A549 (cell line): ENCODE data around the gene GPX4.

Experiments
- CTCF ChIP-seq: fragments of >200 bp; sonication (Bioruptor Twin); formaldehyde crosslinking; IDR thresholded peaks from 3 replicates; pipeline ENCODE4 v1.5.1; 2016
- HOXA7 ChIP-seq: fragments of 250-450 bp; sonication (Bioruptor Pico); IDR thresholded peaks from 2 replicates; pipeline ENCODE4 v1.5.0; 2020; ENCODE audit warnings: mild to moderate bottlenecking, moderate library complexity
- HOXB13 ChIP-seq: fragments of 250-450 bp; sonication (Bioruptor Pico); IDR thresholded peaks from 2 replicates; pipeline ENCODE4 v1.5.0; 2020; ENCODE audit warnings: low read depth, mild to moderate bottlenecking, moderate library complexity
- JUN ChIP-seq, 2 experiments: fragments of >200 bp; sonication (Bioruptor Twin); formaldehyde crosslinking; IDR thresholded peaks; 2 replicates in 1 of 2; 3 replicates in 1 of 2; pipeline ENCODE4 v1.6.1; 2016 to 2017
- NR3C1 ChIP-seq: fragments of >200 bp; sonication (Bioruptor Twin); formaldehyde crosslinking; IDR thresholded peaks from 3 replicates; pipeline ENCODE4 v1.6.1; 2017
- PHF8 ChIP-seq: fragments of 200-600 bp; sonication (generic); IDR thresholded peaks from 2 replicates; pipeline ENCODE4 v1.6.1; 2016; ENCODE audit warnings: low read depth, mild to moderate bottlenecking, antibody characterized with exemption, moderate library complexity, borderline replicate concordance
- POLR2A ChIP-seq: IDR thresholded peaks from 2 replicates; pipeline ENCODE4 v1.6.1; 2012; ENCODE audit warnings: mild to moderate bottlenecking, low read length
- RAD21 ChIP-seq, 2 experiments: fragments of >200 bp in 1 of 2; sonication (Bioruptor Twin) in 1 of 2; formaldehyde crosslinking in 1 of 2; IDR thresholded peaks in 1 of 2; conservative IDR thresholded peaks in 1 of 2; 2 replicates in 1 of 2; 3 replicates in 1 of 2; pipeline ENCODE4 v1.6.1; 2012 to 2018; ENCODE audit warnings: inconsistent platforms in 1 of 2
- RCOR1 ChIP-seq: fragments of 150-350 bp; IDR thresholded peaks from 2 replicates; pipeline ENCODE4 v1.6.1; 2014; ENCODE audit warnings: antibody characterized with exemption, low read length, low read depth
- ZSCAN20 ChIP-seq: fragments of 250-450 bp; sonication (Bioruptor Pico); IDR thresholded peaks from 2 replicates; pipeline ENCODE4 v1.8.0; 2022; ENCODE audit warnings: mild to moderate bottlenecking, moderate library complexity
- TF ChIP-seq, protein P1 (sequence below): fragments of 200-600 bp; sonication (generic); IDR thresholded peaks from 2 replicates; pipeline ENCODE4 v1.6.1; 2016; ENCODE audit warnings: antibody characterized with exemption, mild to moderate bottlenecking, moderate library complexity

GRCh38 chr19:1069009-1069779 lies 34.6 kb upstream of the GPX4 start:
- no peak for TF ChIP-seq HOXB13
- no peak for TF ChIP-seq POLR2A
- TF ChIP-seq CTCF, result no peak
- no peak for TF ChIP-seq RAD21 (conservative IDR thresholded peaks at IDR 0.05 in 1 of 2, IDR thresholded peaks at IDR 0.05 in 1 of 2)
- no peak for TF ChIP-seq NR3C1
- TF ChIP-seq RCOR1, result no peak
- TF ChIP-seq PHF8, result no peak
- TF ChIP-seq, protein P1, sequence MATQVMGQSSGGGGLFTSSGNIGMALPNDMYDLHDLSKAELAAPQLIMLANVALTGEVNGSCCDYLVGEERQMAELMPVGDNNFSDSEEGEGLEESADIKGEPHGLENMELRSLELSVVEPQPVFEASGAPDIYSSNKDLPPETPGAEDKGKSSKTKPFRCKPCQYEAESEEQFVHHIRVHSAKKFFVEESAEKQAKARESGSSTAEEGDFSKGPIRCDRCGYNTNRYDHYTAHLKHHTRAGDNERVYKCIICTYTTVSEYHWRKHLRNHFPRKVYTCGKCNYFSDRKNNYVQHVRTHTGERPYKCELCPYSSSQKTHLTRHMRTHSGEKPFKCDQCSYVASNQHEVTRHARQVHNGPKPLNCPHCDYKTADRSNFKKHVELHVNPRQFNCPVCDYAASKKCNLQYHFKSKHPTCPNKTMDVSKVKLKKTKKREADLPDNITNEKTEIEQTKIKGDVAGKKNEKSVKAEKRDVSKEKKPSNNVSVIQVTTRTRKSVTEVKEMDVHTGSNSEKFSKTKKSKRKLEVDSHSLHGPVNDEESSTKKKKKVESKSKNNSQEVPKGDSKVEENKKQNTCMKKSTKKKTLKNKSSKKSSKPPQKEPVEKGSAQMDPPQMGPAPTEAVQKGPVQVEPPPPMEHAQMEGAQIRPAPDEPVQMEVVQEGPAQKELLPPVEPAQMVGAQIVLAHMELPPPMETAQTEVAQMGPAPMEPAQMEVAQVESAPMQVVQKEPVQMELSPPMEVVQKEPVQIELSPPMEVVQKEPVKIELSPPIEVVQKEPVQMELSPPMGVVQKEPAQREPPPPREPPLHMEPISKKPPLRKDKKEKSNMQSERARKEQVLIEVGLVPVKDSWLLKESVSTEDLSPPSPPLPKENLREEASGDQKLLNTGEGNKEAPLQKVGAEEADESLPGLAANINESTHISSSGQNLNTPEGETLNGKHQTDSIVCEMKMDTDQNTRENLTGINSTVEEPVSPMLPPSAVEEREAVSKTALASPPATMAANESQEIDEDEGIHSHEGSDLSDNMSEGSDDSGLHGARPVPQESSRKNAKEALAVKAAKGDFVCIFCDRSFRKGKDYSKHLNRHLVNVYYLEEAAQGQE, result no peak
- no peak for TF ChIP-seq JUN (IDR thresholded peaks at IDR 0.05)
- TF ChIP-seq ZSCAN20, result no peak
- no peak for TF ChIP-seq HOXA7 (CRISPR knock-in tag)
